Measurements from ENCODE around the gene RGL2.
"Not testable (repeated sequence)": the region's sequence is repeated elsewhere in the genome, so short reads cannot be mapped to it uniquely, and the experiment has no call there.

RGL2 gene

DNA sequence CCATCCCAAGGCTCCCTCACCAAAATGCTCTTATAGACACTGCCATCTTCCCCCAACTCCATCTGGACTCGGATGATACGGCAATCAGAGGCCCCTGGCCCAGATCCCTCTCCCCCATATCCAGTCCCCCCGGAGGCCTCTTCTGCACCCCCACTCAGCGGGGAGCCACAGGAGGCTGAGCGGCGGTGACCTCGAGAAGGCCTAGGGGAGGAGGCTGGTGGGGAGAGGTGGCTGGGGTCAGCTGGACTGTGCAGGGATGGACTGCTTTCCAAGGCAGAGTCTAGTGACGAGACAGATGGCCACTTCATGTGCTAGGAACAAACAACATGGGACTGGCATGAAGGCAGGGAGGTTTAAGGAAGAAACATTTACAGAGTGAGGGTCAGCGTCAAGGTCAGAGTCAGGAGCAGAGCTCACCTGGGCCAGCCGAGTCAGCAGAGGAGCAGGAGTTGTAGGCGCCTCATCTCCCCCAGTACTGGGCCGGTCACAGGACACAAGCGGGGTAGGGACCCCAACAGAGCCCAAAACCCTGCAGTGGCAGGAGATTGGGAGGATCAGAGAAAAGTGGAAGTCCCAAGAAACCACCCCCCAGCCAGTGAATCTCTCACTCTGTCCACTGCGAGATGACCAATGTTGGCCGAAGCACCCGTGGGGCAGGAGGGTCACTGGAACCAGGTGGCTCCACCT, 5.6 kb downstream of the RGL2 start:
- DNase-seq = no peak

- DNase-seq = no peak
Observed at GRCh38 chr6:33290459-33290858, 8.3 kb downstream of the RGL2 start.

DNA sequence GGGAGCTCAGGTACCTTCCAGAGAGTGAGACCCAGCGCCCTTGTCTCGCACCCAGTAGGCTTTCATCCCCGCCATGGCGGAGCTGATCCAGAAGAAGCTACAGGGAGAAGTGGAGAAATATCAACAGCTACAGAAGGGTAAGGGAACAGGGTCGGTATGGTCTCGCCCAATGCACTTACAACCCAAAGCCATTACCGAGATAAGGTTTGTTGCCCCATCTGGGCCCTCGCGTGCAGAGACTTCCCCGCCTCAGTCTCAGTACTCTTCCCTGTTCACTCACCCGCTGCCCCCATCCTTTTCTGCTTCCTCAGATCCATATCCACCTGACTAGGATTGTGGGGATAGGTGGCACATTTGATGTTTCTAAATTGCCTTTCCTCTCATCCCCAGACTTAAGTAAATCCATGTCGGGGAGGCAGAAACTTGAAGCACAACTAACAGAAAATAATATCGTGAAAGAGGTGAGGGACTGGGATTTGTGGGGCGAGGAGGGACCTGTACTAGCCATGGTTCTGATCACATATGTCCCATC, 8.9 kb downstream of the RGL2 start:
- no peak for DNase-seq

DNA sequence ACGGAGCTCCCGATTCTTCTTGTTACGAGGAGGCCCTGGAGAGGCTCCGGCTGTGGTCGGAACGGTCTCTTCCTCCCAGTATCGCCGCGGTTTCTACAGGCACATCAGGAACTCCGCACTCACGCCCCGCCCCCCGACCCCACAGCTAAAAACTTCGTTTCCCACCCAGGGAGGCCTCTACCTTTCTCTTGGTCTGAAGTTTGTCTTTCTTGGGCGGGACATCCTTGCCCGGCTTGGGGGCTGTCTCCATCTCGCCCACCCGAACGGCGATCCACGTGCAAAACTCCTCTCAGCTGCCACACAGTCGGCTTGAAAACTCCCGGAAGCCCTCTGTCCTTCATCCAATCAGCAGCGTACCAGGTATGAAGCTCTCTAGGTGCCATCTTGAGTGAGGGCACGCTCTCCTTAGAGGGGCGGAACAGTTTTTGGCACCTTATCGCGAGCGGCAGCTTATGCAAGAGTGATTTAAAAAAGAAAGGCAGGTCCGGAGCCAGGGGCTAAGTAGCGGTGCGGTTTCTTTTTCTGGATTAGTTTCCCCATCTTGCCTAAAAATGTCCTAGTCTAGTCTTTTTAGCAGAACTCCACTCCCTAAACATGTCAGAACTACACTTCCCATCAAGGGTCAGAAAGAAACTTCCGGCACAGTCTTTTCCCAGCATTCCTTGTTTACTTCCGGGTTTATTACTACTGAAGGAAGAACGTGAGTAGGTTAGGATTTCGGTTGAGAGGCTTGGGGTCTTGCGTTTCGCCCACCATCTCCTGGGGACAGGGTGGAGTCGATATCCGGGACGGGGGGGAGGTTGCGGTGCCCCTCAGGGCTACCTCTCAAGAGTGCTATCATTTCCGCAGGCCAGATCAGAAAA, 9.6 kb downstream of the RGL2 start, which contains the start of the genes PFDN6 and WDR46:
PFDN6 (plus strand) TSS at position 681 of the 863 bp plus-strand sequence. CDS start 256 bp downstream, outside the sequence.
WDR46 (minus strand) TSS at position 319 of the 863 bp plus-strand sequence; CDS start at position 250, 69 bp downstream.
- DNase-seq = peak; percentile 94

DNA sequence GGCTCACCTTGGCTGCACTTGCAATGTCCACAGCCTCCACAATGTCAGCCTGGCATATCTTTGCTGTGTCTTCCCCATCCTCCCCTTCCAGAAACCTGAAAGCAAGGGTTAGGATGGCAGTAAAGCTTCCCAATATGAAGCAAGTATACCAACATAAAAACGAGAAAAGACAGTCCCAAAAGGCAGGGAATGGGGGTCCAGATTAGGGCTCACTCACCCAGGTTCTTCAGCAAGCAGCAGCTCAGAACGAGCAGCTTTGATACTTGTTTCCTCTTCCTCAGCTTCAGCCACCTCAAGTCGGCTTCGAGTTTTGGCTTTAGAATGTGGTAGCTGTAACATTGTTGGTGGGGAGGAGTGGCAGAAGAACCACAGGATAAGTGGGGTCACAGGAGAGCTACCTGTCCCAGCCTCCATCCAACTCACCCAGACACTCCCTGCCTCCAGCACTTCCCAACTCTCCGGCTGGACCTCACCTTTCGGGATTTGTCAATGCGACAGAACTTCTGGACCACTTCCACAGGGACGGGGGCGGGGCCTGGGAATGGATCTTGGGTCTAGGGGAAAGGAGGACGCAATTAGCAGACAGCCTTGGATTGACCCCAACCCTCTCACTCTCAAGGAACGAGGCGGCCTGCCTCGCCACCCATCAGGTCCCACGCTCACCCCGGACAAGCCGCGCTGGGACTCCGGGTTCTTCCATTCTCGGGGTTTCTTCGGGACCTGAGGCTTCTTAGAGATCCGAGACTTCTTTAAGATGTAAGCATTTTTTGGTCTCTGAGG, 10.4 kb downstream of the RGL2 start:
- DNase-seq = no peak

GRCh38 chr6:33286946-33287914, 11.5 kb downstream of the RGL2 start:
- no peak for DNase-seq

- DNase-seq = not testable (repeated sequence)
Observed at GRCh38 chr6:33285214-33285613, 13.5 kb downstream of the RGL2 start.

- DNase-seq = no peak
Observed at GRCh38 chr6:33280539-33280938, 18.2 kb downstream of the RGL2 start.

DNA sequence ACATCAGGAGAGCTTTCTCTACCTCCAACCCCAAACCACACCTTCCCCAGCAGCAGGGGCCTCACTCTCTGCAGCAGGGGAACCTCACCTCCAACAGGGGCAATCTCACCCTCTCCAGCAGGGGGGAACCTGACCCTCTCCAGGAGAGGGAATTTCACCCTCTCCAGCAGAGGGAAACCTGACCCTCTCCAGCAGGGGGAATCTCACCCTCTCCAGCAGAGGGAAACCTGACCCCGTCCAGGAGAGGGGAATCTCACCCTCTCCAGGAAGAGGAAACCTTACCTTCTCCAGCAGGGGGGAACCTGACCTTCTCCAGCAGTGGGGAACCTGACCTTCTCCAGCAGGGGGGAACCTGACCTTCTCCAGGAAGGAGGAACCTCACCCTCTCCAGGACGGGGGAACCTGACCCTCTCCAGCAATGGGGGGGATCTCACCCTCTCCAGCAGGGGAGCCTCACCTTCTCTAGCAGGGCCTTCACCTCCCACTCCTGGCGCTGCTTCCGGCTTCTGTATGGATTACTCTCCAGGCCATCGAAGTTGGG, 18.7 kb downstream of the RGL2 start:
- DNase-seq = peak; percentile 92

GRCh38 chr6:33279257-33279695, 19.5 kb downstream of the RGL2 start:
- no peak for DNase-seq

GRCh38 chr6:33278810-33279209, 19.9 kb downstream of the RGL2 start:
- no peak for DNase-seq

GRCh38 chr6:33278392-33278741, 20.4 kb downstream of the RGL2 start:
- DNase-seq = no peak

DNA sequence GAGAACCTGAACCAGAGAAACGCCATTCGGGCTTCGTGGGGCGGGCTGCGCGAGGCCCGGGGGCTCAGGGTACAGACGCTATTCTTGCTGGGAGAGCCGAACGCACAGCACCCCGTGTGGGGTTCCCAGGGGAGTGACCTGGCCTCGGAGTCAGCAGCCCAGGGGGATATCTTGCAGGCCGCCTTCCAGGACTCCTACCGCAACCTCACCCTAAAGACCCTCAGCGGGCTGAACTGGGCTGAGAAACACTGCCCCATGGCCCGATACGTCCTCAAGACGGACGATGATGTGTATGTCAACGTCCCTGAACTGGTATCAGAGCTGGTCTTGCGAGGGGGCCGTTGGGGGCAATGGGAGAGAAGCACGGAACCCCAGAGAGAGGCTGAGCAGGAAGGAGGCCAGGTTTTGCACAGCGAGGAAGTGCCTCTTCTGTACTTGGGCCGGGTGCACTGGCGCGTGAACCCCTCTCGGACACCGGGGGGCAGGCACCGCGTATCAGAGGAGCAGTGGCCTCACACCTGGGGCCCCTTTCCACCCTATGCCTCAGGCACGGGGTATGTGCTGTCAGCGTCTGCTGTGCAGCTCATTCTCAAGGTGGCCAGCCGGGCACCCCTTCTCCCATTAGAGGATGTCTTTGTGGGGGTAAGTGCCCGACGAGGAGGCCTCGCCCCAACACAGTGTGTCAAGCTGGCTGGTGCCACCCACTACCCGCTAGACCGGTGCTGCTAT, 20.9 kb downstream of the RGL2 start:
- DNase-seq = no peak

DNA sequence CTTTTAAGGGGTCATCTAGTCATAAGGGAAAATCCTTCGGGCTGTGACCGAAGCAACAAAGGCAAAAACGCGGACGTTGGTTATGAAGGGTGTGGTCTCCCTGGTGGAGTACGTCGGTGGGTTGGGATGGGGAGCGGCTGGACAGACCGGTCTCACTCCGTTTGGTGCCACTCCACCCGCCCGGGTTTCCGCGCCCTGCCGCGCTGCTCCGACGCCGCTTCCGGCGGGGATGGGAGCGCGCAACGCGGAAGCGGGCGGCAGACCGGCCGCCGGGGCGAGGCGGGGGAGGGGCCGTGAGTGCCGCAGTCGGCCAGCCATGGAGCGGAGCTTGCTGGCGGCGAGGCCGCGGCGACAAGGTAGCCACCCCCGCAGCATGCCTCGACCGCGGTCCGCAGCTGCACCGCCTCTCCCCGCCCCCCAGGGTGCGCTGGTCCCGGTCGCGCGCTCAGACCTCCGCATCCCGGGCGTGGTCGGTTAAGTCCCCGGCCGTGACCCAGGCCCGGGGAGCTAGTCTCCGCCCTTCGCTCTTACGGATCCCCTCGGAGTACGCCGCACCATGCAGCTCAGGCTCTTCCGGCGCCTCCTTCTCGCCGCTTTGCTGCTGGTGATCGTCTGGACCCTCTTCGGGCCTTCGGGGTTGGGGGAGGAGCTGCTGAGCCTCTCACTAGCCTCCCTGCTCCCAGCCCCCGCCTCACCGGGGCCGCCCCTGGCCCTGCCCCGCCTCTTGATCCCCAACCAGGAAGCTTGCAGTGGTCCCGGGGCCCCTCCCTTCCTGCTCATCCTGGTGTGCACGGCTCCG, 21.7 kb downstream of the RGL2 start, which contains the start of gene B3GALT4:
B3GALT4 (plus strand) TSS at position 260 of the 799 bp plus-strand sequence; CDS start at position 557, 297 bp downstream.
- peak; percentile 95 for DNase-seq

DNA sequence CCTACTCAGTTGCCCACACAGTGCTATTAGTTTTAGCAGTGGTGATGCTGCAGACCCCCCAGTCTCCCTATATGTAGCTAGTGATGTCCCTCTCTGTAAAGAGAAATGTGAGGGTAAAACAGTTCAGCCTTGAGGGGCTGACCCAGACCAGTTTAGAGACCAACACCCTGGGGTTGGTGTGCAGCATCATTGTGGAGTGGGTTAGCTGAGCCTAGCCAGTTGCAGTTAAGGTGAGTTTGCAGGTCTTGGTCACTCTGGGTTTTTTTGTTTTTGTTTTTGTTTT, 22.2 kb downstream of the RGL2 start:
- peak; percentile 71 for DNase-seq

- DNase-seq = peak; percentile 54
Observed at GRCh38 chr6:33275795-33276580, 22.8 kb downstream of the RGL2 start.

DNA sequence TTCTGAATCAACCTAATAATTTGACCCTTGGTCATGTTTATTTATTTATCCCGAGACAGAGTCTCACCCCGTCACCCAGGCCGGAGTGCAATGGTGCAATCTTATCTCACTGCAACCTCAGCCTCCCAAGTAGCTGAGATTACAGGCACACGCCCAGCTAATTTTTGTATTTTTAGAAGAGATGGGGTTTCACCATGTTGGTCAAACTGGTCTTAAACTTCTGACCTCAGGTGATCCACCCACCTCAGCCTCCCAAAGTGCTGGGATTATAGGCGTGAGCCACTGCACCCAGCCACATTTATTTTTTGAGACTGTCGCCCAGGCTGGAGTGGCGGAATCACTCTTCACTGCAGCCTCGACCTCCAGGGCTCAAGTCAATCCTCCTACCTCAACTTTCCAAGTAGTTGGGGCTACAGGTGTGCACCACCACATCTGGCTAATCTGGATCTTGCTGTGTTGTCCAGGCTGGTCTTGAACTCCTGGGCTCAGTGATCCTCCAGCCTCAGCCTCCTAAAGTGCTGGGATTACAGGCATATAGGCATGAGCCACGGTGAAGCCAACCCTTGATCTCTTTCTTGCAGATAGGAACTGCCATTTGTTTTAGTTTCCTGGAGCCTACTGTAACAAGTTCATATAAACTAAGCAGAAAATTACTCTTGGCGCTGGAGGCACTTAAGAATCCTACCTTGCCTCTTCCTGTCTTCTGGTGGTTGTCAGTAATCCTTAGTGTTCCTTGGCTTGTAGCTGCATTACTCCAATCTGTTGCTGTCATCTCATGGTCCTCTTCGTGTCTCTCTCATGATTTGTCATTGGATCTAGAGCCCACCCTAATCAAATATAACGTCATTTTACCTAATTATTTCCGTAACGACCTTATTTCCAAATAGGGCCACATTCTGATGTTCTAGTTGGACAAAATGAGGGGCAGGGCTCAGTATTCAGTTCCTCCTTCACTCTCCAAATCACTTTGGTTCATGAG, 24.5 kb downstream of the RGL2 start:
- DNase-seq = peak; percentile 28

All from NCI-H82 (cell line).